GM12891 (cell line): ENCODE measurements around the gene PLAAT4.

Experiments
- PAX5 ChIP-seq: IDR thresholded peaks from 2 replicates; pipeline ENCODE4 v1.6.1; 2011; ENCODE audit warnings: low read length, moderate library complexity, mild to moderate bottlenecking; ENCODE audit not compliant: insufficient read depth, severe bottlenecking
- POLR2A ChIP-seq: IDR thresholded peaks from 2 replicates; pipeline ENCODE4 v1.6.1; 2011; ENCODE audit warnings: low read depth, low read length, control low read depth
- POLR2AphosphoS5 ChIP-seq: IDR thresholded peaks from 2 replicates; pipeline ENCODE4 v1.6.1; 2011; ENCODE audit warnings: low read depth, low read length, control low read depth
- POU2F2 ChIP-seq: IDR thresholded peaks from 2 replicates; pipeline ENCODE4 v1.6.1; 2011; ENCODE audit warnings: low read depth, mild to moderate bottlenecking, control low read depth, low read length, moderate library complexity
- SPI1 ChIP-seq: IDR thresholded peaks from 2 replicates; pipeline ENCODE4 v1.6.1; 2011; ENCODE audit warnings: low read depth, low read length, control low read depth
- TAF1 ChIP-seq: IDR thresholded peaks from 2 replicates; pipeline ENCODE4 v1.6.1; 2011; ENCODE audit warnings: low read depth, low read length, control low read depth

GRCh38 chr11:63547061-63547460, 10.5 kb downstream of the PLAAT4 start:
- TF ChIP-seq POLR2A (no peak), TAF1 (no peak), POLR2AphosphoS5 (no peak), PAX5 (no peak), SPI1 (no peak), POU2F2 (no peak)
